NB4 (cell line): ENCODE results near the gene MCF2L.

ENCODE experiments used
- DNase-seq: peaks from one replicate; pipeline ENCODE4 v3.0.0; 2010; ENCODE audit warnings: low read depth
- H3K4me3 ChIP-seq: one replicate; pipeline ENCODE4 v1.5.1; 2011; ENCODE audit warnings: mild to moderate bottlenecking, low read depth, low read length, moderate library complexity
- MYC ChIP-seq: IDR thresholded peaks from 2 replicates; pipeline ENCODE4 v1.6.1; 2011; ENCODE audit warnings: low read depth, low read length
- POLR2A ChIP-seq: IDR thresholded peaks from 2 replicates; pipeline ENCODE4 v1.6.1; 2011; ENCODE audit warnings: mild to moderate bottlenecking; ENCODE audit not compliant: insufficient read length; ENCODE audit errors: extremely low read depth
- TF ChIP-seq, protein P1 (sequence below): IDR thresholded peaks from one replicate; pipeline ENCODE4 v1.5.1; 2012; ENCODE audit warnings: low read depth, low read length
- TF ChIP-seq, protein P2 (sequence below): IDR thresholded peaks from 2 replicates; pipeline ENCODE4 v1.6.1; 2011; ENCODE audit warnings: low read depth, low read length

The MCF2L gene

DNA sequence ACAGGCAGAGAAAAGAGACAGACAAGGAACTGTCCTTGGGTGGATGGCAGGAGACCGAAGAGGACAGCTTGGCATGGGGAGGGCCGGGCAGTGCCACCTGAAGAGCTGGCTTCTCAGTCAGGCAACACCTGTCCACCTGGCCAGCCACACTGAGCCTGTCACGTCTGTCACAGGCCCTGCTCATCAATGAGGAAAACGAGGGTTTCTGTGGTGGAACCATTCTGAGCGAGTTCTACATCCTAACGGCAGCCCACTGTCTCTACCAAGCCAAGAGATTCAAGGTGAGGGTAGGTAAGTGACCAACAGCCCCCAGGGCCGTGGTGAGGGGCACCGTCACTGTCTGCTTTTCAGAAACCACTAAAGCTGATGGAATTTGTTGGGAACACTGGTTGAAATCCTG lies 178.2 kb downstream of the MCF2L start:
- no peak overlapping the region for H3K4me3 ChIP-seq
- no peak for DNase-seq
- TF ChIP-seq POLR2A (no peak), MYC (no peak)
- TF ChIP-seq, protein P1, sequence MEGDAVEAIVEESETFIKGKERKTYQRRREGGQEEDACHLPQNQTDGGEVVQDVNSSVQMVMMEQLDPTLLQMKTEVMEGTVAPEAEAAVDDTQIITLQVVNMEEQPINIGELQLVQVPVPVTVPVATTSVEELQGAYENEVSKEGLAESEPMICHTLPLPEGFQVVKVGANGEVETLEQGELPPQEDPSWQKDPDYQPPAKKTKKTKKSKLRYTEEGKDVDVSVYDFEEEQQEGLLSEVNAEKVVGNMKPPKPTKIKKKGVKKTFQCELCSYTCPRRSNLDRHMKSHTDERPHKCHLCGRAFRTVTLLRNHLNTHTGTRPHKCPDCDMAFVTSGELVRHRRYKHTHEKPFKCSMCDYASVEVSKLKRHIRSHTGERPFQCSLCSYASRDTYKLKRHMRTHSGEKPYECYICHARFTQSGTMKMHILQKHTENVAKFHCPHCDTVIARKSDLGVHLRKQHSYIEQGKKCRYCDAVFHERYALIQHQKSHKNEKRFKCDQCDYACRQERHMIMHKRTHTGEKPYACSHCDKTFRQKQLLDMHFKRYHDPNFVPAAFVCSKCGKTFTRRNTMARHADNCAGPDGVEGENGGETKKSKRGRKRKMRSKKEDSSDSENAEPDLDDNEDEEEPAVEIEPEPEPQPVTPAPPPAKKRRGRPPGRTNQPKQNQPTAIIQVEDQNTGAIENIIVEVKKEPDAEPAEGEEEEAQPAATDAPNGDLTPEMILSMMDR, result no peak
- TF ChIP-seq, protein P2, sequence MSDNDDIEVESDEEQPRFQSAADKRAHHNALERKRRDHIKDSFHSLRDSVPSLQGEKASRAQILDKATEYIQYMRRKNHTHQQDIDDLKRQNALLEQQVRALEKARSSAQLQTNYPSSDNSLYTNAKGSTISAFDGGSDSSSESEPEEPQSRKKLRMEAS, result no peak

DNA sequence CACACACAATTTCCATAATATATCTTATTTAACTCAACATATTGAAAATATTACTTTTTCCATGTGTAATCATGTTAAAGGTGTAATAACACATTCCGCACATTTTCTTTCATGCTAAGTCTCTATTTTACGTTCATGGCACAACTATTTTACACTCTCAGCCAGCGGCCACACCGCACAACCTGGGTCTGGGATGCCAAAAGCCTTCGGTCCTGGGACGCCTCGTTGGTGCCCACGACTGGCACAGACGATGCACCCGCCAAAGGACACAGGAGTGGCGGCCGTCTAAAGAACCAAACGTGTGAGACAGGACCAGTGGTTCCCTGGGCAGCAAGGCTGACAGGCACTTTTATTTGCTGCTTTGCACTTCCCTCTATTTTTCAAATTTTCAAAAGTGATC lies 179.4 kb downstream of the MCF2L start:
- no peak for DNase-seq
- TF ChIP-seq, protein P2, result no peak
- no peak for TF ChIP-seq POLR2A
- no peak overlapping the region for H3K4me3 ChIP-seq

DNA sequence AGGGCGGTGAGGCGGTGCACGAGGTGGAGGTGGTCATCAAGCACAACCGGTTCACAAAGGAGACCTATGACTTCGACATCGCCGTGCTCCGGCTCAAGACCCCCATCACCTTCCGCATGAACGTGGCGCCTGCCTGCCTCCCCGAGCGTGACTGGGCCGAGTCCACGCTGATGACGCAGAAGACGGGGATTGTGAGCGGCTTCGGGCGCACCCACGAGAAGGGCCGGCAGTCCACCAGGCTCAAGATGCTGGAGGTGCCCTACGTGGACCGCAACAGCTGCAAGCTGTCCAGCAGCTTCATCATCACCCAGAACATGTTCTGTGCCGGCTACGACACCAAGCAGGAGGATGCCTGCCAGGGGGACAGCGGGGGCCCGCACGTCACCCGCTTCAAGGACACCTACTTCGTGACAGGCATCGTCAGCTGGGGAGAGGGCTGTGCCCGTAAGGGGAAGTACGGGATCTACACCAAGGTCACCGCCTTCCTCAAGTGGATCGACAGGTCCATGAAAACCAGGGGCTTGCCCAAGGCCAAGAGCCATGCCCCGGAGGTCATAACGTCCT lies 180.0 kb downstream of the MCF2L start:
- H3K4me3 ChIP-seq, result no peak overlapping the region
- no peak for DNase-seq
- TF ChIP-seq, protein P1, result no peak
- TF ChIP-seq POLR2A (no peak), MYC (no peak)
- TF ChIP-seq, protein P2, result no peak
